IMR-90 (cell line): Measurements from ENCODE around the gene ARHGEF7. TPM values are rescaled to one million over a fixed set of nuclear protein-coding genes. Genes with fewer than 3 reads are reported as not detected.

Experiments
- ATAC-seq: fragments of 200-7000 bp; cut with Tn5 transposase; 2 replicates; pipeline ENCODE4 v1.9.1; 2020; ENCODE audit warnings: low read depth, mild to moderate bottlenecking, moderate library complexity
- BruUV-seq: library from RNA; stranded (reverse); fragments of 400-500 nt; replicated peaks from 2 replicates; lab custom pipeline; 2021; lab: Mats Ljungman, UMichigan
- CTCF ChIA-PET: fragments of 300-600 bp; formaldehyde crosslinking; extraction: SDS; loops from one replicate; lab custom pipeline; 2021; ENCODE audit warnings: antibody characterized with exemption; lab: Yijun Ruan, JAX
- POLR2A ChIA-PET: fragments of 300-600 bp; sonication (Branson Sonifier 250); formaldehyde crosslinking; loops from one replicate; lab custom pipeline; 2022; ENCODE audit warnings: antibody characterized with exemption; ENCODE audit not compliant: unreplicated experiment; lab: Charles Lee
- DNase-seq: peaks from one replicate; pipeline ENCODE4 v3.0.0; 2013
- H2AFZ ChIP-seq: replicated peaks from 2 replicates; pipeline ENCODE3; 2013; ENCODE audit warnings: low read length, mild to moderate bottlenecking; ENCODE audit not compliant: poor library complexity
- H2AK5ac ChIP-seq: 2 replicates; pipeline ENCODE4 v1.6.1; 2013; ENCODE audit warnings: low read depth, low read length, inconsistent platforms
- H2AK9ac ChIP-seq: replicated peaks from 2 replicates; pipeline ENCODE3; 2013; ENCODE audit warnings: mild to moderate bottlenecking, low read depth, low read length, moderate library complexity; ENCODE audit not compliant: poor library complexity
- H2BK120ac ChIP-seq: 2 replicates; pipeline ENCODE4 v1.6.1; 2013; ENCODE audit warnings: low read depth, low read length, inconsistent platforms
- H2BK15ac ChIP-seq: 3 replicates; pipeline ENCODE4 v1.6.1; 2013; ENCODE audit warnings: low read depth, low read length, inconsistent platforms
- H2BK20ac ChIP-seq: 2 replicates; pipeline ENCODE4 v1.6.1; 2013; ENCODE audit warnings: low read depth, mild to moderate bottlenecking, inconsistent platforms, low read length, moderate library complexity
- H2BK5ac ChIP-seq: 2 replicates; pipeline ENCODE4 v1.6.1; 2013; ENCODE audit warnings: mild to moderate bottlenecking, low read depth, low read length, inconsistent platforms; ENCODE audit not compliant: poor library complexity, severe bottlenecking
- H3K14ac ChIP-seq: replicated peaks from 2 replicates; pipeline ENCODE4 v1.6.1; 2013; ENCODE audit warnings: low read depth, low read length, inconsistent platforms
- H3K18ac ChIP-seq: 2 replicates; pipeline ENCODE4 v1.6.1; 2013; ENCODE audit warnings: low read depth, low read length, control low read depth
- H3K23ac ChIP-seq: 2 replicates; pipeline ENCODE4 v1.6.1; 2013; ENCODE audit warnings: low read depth, low read length, inconsistent platforms
- H3K27ac ChIP-seq: 2 replicates; pipeline ENCODE4 v1.5.1; 2013; ENCODE audit warnings: mild to moderate bottlenecking, control low read depth, low read length; ENCODE audit not compliant: insufficient read depth
- H3K27me3 ChIP-seq: 2 replicates; pipeline ENCODE4 v1.6.1; 2013; ENCODE audit warnings: low read length; ENCODE audit not compliant: control insufficient read depth, insufficient read depth
- H3K36me3 ChIP-seq: 2 replicates; pipeline ENCODE4 v1.6.1; 2013; ENCODE audit warnings: low read length, mixed read lengths; ENCODE audit not compliant: control insufficient read depth, insufficient read depth
- H3K4ac ChIP-seq: 2 replicates; pipeline ENCODE4 v1.6.1; 2013; ENCODE audit warnings: low read depth, low read length, inconsistent platforms
- H3K4me1 ChIP-seq: 2 replicates; pipeline ENCODE4 v1.6.1; 2013; ENCODE audit warnings: low read length, mixed read lengths; ENCODE audit not compliant: control insufficient read depth, insufficient read depth
- H3K4me2 ChIP-seq: 2 replicates; pipeline ENCODE4 v1.6.1; 2013; ENCODE audit warnings: low read depth, mild to moderate bottlenecking, control low read depth, low read length, moderate library complexity
- H3K4me3 ChIP-seq: 2 replicates; pipeline ENCODE4 v1.5.1; 2013; ENCODE audit warnings: low read depth, mild to moderate bottlenecking, control low read depth, low read length, moderate library complexity; ENCODE audit not compliant: insufficient read depth
- H3K56ac ChIP-seq: 2 replicates; pipeline ENCODE4 v1.6.1; 2013; ENCODE audit warnings: low read length, inconsistent platforms; ENCODE audit not compliant: insufficient read depth; ENCODE audit errors: extremely low read depth
- H3K79me1 ChIP-seq, 2 experiments: 2 replicates each; pipeline ENCODE4 v1.6.1; 2013; ENCODE audit warnings: low read length in 2 of 2, inconsistent platforms in 1 of 2, low read depth in 1 of 2
- H3K9ac ChIP-seq: 2 replicates; pipeline ENCODE4 v1.6.1; 2013; ENCODE audit warnings: low read depth, low read length, control low read depth
- H3K9me1 ChIP-seq: 2 replicates; pipeline ENCODE4 v1.6.1; 2013; ENCODE audit warnings: low read length, inconsistent platforms; ENCODE audit not compliant: insufficient read depth
- H3K9me3 ChIP-seq: 2 replicates; pipeline ENCODE4 v1.6.1; 2013; ENCODE audit warnings: low read length; ENCODE audit not compliant: control insufficient read depth, insufficient read depth
- H4K20me1 ChIP-seq: 2 replicates; pipeline ENCODE4 v1.6.1; 2013; ENCODE audit warnings: low read length, inconsistent platforms; ENCODE audit not compliant: insufficient read depth
- H4K5ac ChIP-seq: 2 replicates; pipeline ENCODE4 v1.6.1; 2013; ENCODE audit warnings: mild to moderate bottlenecking, low read depth, low read length, control low read depth
- H4K8ac ChIP-seq, 2 experiments: 2 replicates each; pipeline ENCODE4 v1.6.1; 2013; ENCODE audit warnings: low read depth in 2 of 2, low read length in 2 of 2, control low read depth in 1 of 2, inconsistent platforms in 1 of 2
- H4K91ac ChIP-seq: 2 replicates; pipeline ENCODE4 v1.6.1; 2013; ENCODE audit warnings: low read depth, low read length, inconsistent platforms; ENCODE audit not compliant: insufficient read depth
- BHLHE40 ChIP-seq: fragments of 150-350 bp; IDR thresholded peaks from 2 replicates; pipeline ENCODE4 v1.6.1; 2016; ENCODE audit warnings: mild to moderate bottlenecking, low read depth, low read length
- FOS ChIP-seq: fragments of 150-350 bp; IDR thresholded peaks from 2 replicates; pipeline ENCODE4 v1.6.1; 2016; ENCODE audit warnings: low read depth, low read length
- RCOR1 ChIP-seq: IDR thresholded peaks from 2 replicates; pipeline ENCODE4 v1.6.1; 2012; ENCODE audit warnings: mild to moderate bottlenecking, low read length, improper control_type of control experiment; ENCODE audit not compliant: insufficient replicate concordance
- RFX5 ChIP-seq: IDR thresholded peaks from 2 replicates; pipeline ENCODE4 v1.8.0; 2012; ENCODE audit warnings: low read depth, mild to moderate bottlenecking, low read length, moderate library complexity
- WGBS, 2 experiments: methylation state at CpG; one replicate each; pipeline versions ENCODE4 v1.1.5 to v1.1.7; 2013; ENCODE audit warnings: missing lambda C conversion rate in 2 of 2; ENCODE audit not compliant: insufficient read length in 1 of 2; ENCODE audit errors: extremely low coverage in 2 of 2; 5-methylcytosine and 5-hydroxymethylcytosine counted together
- dilution Hi-C: fragments of 300-500 bp; cut with HindIII; formaldehyde crosslinking; loops from one replicate; pipeline ENCODE4 v1.14.3; 2018; ENCODE audit warnings: low sequenced_read_pairs; ENCODE audit not compliant: unreplicated experiment
- in situ Hi-C: fragments of 300-500 bp; cut with MboI; formaldehyde crosslinking; loops from 3 replicates; pipeline ENCODE4 v1.14.3; 2019; ENCODE audit warnings: low sequenced_read_pairs, inconsistent platforms, mixed read lengths
- intact Hi-C: fragments of 100-400 bp; cut with micrococcal nuclease; formaldehyde crosslinking; loops from 2 replicates; pipeline ENCODE4 v1.10.0; 2022
- polyA plus RNA-seq, 3 experiments: library from polyadenylated mRNA; depleted of rRNA; stranded (reverse); fragments of >200 nt; gene quantifications; 2 replicates each; pipeline ENCODE4 v1.2.3, GENCODE V29; 2012; ENCODE audit warnings: low replicate concordance in 1 of 3
- total RNA-seq: library from RNA; depleted of rRNA; stranded (reverse); fragments of >200 nt; gene quantifications from 2 replicates; pipeline ENCODE4 v1.2.3, GENCODE V29; 2012

Gene ARHGEF7
- total and polyA plus RNA-seq, 2 of the 4 experiments (the other 2 are of a cell fraction) = 32.9 to 59.0 TPM

GRCh38 chr13:111337206-111337605 lies 222.1 kb downstream of the ARHGEF7 start:
- peak overlapping the region; percentile 93 for H2BK120ac ChIP-seq
- DNase-seq (peak; percentile 96), ATAC-seq (peak; percentile 88)
- WGBS, 2 experiments = 33% methylated on average over 3 of the region's 4 CpGs; no CpG with 5 or more reads in 1 of the 2 experiments
- no peak overlapping the region for H2BK5ac ChIP-seq
- dilution Hi-C loops = no loop called here
- H3K18ac ChIP-seq = peak overlapping the region; percentile 71
- BruUV-seq = no TSS peak
- in situ Hi-C loops = no loop called here
- no peak overlapping the region for H3K23ac ChIP-seq
- H3K27ac ChIP-seq = peak overlapping the region; percentile 59; the same call in 1 of the 2 replicates
- no peaks in the 10 kb centered on the region for H3K79me1 ChIP-seq
- intact Hi-C loops = no loop called here
- H3K36me3 ChIP-seq = no peaks in the 10 kb centered on the region
- H4K91ac ChIP-seq = peak overlapping the region; percentile 41; the same call in 1 of the 2 replicates
- H3K27me3 ChIP-seq = 0 out of 2 replicates have a peak, but pooled peaks cover 2% of the 10 kb centered on the region
- no peak overlapping the region for H3K56ac ChIP-seq
- no peaks in the 10 kb centered on the region for H4K20me1 ChIP-seq
- H3K14ac ChIP-seq = peak overlapping the region; percentile 48; the same call in 1 of the 2 replicates
- H2BK20ac ChIP-seq = peak overlapping the region; percentile 75
- ChIA-PET CTCF (no interaction called here), POLR2A (no interaction called here)
- H3K9me3 ChIP-seq = peaks cover 3% of the 10 kb centered on the region
- H3K9ac ChIP-seq = no peak overlapping the region
- no peak overlapping the region for H2AK9ac ChIP-seq
- H2BK15ac ChIP-seq = 0 out of 3 replicates have a peak overlapping the region, but pooled peaks have one; percentile 68
- H3K9me1 ChIP-seq = peaks cover 4% of the 10 kb centered on the region; the same call in 1 of the 2 replicates
- H4K5ac ChIP-seq = peak overlapping the region; percentile 83
- peaks cover 8% of the 10 kb centered on the region for H3K4me1 ChIP-seq
- peak overlapping the region; percentile 63 for H3K4me2 ChIP-seq
- H4K8ac ChIP-seq = peak overlapping the region in 1 of 2 experiments; percentile 84; a peak in 2 of 4 replicates
- H2AK5ac ChIP-seq = peak overlapping the region; percentile 81; the same call in 1 of the 2 replicates
- TF ChIP-seq BHLHE40 (peak; percentile 51; the same call in 1 of the 2 replicates), FOS (peak; percentile 96), RFX5 (no peak), RCOR1 (no peak)
- H3K4me3 ChIP-seq = no peak overlapping the region
- H3K4ac ChIP-seq = peak overlapping the region; percentile 85
- H2AFZ ChIP-seq = peak overlapping the region; percentile 4
